ENCODE measurements around the gene EVC.

Gene EVC

DNA sequence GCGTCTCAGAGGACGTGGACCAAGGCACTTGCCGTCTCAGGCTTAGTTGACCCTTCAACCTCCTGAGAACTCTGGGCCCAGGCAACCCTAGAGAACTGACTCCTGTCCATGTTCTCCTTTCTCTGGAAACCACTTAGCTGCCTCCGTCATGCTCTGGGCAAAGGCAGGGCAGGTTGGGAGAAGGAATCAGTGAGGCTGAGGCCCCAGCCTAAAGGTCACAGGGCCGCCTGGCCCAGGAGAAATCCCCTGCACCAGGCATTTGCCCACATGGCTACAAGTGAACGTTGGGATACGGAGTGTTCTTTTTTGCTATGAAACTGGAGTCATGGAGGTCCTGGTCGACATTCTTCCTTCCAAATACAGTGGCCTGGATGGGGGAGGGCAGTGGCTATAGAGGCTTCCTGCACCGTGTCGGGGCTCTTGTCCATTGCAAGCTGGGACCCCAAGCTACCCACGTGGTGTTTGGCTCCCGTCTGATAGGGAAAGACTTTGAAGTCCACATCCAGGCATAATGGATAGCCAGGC lies 105.9 kb downstream of the EVC start:
- H3K4me3 ChIP-seq (ENCODE audit: low read length): no peak overlapping the region
- no peak for DNase-seq (ENCODE audit: low read depth)
- TF ChIP-seq, protein P1, sequence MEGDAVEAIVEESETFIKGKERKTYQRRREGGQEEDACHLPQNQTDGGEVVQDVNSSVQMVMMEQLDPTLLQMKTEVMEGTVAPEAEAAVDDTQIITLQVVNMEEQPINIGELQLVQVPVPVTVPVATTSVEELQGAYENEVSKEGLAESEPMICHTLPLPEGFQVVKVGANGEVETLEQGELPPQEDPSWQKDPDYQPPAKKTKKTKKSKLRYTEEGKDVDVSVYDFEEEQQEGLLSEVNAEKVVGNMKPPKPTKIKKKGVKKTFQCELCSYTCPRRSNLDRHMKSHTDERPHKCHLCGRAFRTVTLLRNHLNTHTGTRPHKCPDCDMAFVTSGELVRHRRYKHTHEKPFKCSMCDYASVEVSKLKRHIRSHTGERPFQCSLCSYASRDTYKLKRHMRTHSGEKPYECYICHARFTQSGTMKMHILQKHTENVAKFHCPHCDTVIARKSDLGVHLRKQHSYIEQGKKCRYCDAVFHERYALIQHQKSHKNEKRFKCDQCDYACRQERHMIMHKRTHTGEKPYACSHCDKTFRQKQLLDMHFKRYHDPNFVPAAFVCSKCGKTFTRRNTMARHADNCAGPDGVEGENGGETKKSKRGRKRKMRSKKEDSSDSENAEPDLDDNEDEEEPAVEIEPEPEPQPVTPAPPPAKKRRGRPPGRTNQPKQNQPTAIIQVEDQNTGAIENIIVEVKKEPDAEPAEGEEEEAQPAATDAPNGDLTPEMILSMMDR (conservative IDR thresholded peaks at IDR 0.05; ENCODE audit: low read length): no peak

DNA sequence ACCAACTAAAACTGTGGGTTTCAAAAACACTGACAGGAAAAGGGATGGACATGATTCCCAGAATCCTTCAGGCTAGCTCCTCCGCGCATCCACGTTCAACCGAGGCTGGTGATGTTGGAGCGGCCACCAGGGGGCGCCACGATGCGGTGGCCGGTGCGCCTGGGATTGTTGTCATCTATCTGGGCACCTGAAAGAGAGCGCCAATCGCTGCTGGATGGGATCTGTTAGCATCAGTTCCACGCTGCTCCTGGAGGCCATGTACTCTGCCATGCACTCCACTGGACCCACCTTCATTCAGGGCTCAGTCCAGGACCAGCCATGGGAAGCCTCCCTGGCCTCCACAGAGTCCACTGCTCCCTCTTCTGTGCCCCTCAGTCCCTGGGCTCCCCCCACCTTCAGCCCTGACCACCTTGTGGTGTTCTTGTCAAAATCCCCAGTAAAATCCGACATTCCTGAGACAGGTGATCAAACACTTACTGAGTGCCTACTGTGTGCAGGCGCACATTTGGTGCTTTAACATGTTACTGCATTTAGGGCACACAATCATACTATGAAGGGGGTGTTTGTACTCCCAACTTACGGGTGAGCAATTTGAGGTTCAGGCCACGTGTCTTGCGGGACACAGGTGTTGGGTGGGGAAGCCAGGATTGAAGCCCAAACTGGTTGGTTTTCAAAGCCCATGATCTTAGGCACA lies 110.8 kb downstream of the EVC start:
- no peak overlapping the region for H3K4me3 ChIP-seq (ENCODE audit: low read length)
- DNase-seq (ENCODE audit: low read depth): no peak
- TF ChIP-seq, protein P1 (conservative IDR thresholded peaks at IDR 0.05; ENCODE audit: low read length): peak; percentile 61

DNA sequence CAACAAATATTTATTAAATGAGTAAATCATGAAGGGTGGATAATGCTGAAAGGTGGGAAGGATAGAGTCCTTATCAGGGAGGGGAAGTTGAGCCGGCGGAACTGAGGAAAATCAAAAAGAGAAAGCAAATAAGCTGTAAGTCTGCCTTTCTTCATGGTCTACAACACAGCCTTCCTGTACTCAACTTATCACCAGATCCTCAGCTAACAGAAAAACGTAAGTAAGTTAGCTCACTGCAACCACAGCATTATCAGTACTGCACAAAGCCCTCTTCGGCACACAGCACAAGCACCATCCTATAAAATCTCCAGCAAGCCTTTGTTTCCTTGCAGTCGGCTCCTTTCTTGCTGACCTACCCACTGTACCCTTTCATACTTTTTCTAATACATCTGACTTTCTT lies 111.6 kb downstream of the EVC start:
- TF ChIP-seq, protein P1 (conservative IDR thresholded peaks at IDR 0.05; ENCODE audit: low read length): no peak
- no peak for DNase-seq (ENCODE audit: low read depth)
- H3K4me3 ChIP-seq (ENCODE audit: low read length): no peak overlapping the region

DNA sequence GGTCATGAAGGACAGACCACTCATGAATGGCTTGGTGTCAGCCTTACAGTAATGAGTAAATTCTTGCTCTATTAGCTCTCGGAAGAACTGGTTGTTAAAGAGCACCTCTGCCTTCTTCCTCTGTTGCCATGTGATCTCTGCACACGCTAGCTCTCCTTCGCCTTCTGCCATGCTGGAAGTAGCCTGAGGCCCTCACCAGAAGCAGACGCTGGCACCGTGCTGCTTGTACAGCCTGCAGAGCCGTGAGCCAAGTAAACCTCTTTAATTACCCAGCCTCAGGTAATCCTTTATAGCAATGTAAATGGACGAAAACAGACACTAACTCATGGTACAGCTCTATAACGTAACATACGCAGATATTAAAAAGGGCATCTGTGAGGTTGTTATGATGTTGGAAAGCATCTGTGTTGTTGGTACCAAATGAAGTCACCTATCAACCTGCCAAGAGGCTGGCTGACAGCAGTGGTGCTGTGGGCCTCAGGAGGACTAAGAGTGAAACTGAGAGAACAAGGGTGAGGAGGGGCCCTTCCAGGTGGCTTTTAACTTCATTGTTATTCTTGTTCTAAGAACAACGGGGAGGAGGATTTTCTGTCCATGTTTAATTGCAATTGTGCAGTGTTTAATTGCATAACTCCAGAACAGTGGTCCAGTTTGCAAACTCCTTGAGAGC lies 112.7 kb downstream of the EVC start:
- DNase-seq (ENCODE audit: low read depth): no peak
- TF ChIP-seq, protein P1 (conservative IDR thresholded peaks at IDR 0.05; ENCODE audit: low read length): no peak
- no peak overlapping the region for H3K4me3 ChIP-seq (ENCODE audit: low read length)

DNA sequence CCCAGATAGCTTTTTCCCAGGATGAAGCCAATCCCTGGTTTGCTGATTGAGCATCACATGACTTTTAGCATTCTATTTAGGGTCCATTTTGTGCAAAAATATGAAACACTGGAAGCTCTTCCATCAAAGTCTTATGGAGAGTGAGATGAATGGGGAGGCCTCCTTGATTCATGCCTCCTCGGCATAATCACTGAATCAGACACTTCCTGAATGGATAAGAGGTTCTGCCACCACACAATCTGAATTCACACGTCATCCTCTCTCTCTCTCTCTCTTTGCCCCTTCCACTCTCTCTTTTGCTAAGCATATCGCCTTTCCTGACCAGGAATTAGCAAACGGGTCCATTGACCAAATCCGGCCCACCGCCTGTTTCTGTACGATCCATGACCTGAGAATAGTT lies 113.2 kb downstream of the EVC start:
- TF ChIP-seq, protein P1 (conservative IDR thresholded peaks at IDR 0.05; ENCODE audit: low read length): no peak
- no peak overlapping the region for H3K4me3 ChIP-seq (ENCODE audit: low read length)
- no peak for DNase-seq (ENCODE audit: low read depth)

DNA sequence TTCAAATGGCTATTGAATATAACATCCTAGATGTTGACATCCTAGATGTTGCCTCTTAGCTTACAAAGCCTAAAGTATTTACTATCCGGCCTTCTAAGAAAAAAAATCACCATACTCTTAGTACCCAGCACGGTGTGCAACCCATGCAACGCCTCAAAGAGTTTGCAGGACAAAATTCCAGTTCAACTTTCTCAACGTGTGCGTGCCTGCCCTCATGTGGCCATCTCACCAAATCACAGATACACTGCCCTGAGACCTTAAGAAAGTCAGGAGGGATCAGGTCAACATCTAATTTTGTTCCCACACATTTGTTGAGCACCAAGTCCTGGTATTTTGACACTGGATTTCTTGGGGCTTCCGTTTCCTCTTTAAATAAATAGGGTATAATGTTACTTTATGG lies 113.6 kb downstream of the EVC start:
- TF ChIP-seq, protein P1 (conservative IDR thresholded peaks at IDR 0.05; ENCODE audit: low read length): peak; percentile 60
- H3K4me3 ChIP-seq (ENCODE audit: low read length): no peak overlapping the region
- peak; percentile 35 for DNase-seq (ENCODE audit: low read depth)
